IMR-90 (cell line): ENCODE measurements around the gene RASL11B. TPM values are rescaled to one million over a fixed set of nuclear protein-coding genes. Genes with fewer than 3 reads are reported as not detected.
A peak's percentile ranks its signal among the peaks of the same experiment; 100 is the strongest.

Source experiments
- ATAC-seq: fragments of 200-7000 bp; cut with Tn5 transposase; 2 replicates; pipeline ENCODE4 v1.9.1; 2020; ENCODE audit warnings: low read depth, mild to moderate bottlenecking, moderate library complexity
- BruUV-seq: library from RNA; stranded (reverse); fragments of 400-500 nt; replicated peaks from 2 replicates; lab custom pipeline; 2021; lab: Mats Ljungman, UMichigan
- CTCF ChIA-PET: fragments of 300-600 bp; formaldehyde crosslinking; extraction: SDS; loops from one replicate; lab custom pipeline; 2021; ENCODE audit warnings: antibody characterized with exemption; lab: Yijun Ruan, JAX
- POLR2A ChIA-PET: fragments of 300-600 bp; sonication (Branson Sonifier 250); formaldehyde crosslinking; loops from one replicate; lab custom pipeline; 2022; ENCODE audit warnings: antibody characterized with exemption; ENCODE audit not compliant: unreplicated experiment; lab: Charles Lee
- DNase-seq: peaks from one replicate; pipeline ENCODE4 v3.0.0; 2013
- H2AFZ ChIP-seq: replicated peaks from 2 replicates; pipeline ENCODE3; 2013; ENCODE audit warnings: low read length, mild to moderate bottlenecking; ENCODE audit not compliant: poor library complexity
- H2AK5ac ChIP-seq: 2 replicates; pipeline ENCODE4 v1.6.1; 2013; ENCODE audit warnings: low read depth, low read length, inconsistent platforms
- H2AK9ac ChIP-seq: replicated peaks from 2 replicates; pipeline ENCODE3; 2013; ENCODE audit warnings: mild to moderate bottlenecking, low read depth, low read length, moderate library complexity; ENCODE audit not compliant: poor library complexity
- H2BK120ac ChIP-seq: 2 replicates; pipeline ENCODE4 v1.6.1; 2013; ENCODE audit warnings: low read depth, low read length, inconsistent platforms
- H2BK15ac ChIP-seq: 3 replicates; pipeline ENCODE4 v1.6.1; 2013; ENCODE audit warnings: low read depth, low read length, inconsistent platforms
- H2BK20ac ChIP-seq: 2 replicates; pipeline ENCODE4 v1.6.1; 2013; ENCODE audit warnings: low read depth, mild to moderate bottlenecking, inconsistent platforms, low read length, moderate library complexity
- H2BK5ac ChIP-seq: 2 replicates; pipeline ENCODE4 v1.6.1; 2013; ENCODE audit warnings: mild to moderate bottlenecking, low read depth, low read length, inconsistent platforms; ENCODE audit not compliant: poor library complexity, severe bottlenecking
- H3K14ac ChIP-seq: replicated peaks from 2 replicates; pipeline ENCODE4 v1.6.1; 2013; ENCODE audit warnings: low read depth, low read length, inconsistent platforms
- H3K18ac ChIP-seq: 2 replicates; pipeline ENCODE4 v1.6.1; 2013; ENCODE audit warnings: low read depth, low read length, control low read depth
- H3K23ac ChIP-seq: 2 replicates; pipeline ENCODE4 v1.6.1; 2013; ENCODE audit warnings: low read depth, low read length, inconsistent platforms
- H3K27ac ChIP-seq: 2 replicates; pipeline ENCODE4 v1.5.1; 2013; ENCODE audit warnings: mild to moderate bottlenecking, control low read depth, low read length; ENCODE audit not compliant: insufficient read depth
- H3K27me3 ChIP-seq: 2 replicates; pipeline ENCODE4 v1.6.1; 2013; ENCODE audit warnings: low read length; ENCODE audit not compliant: control insufficient read depth, insufficient read depth
- H3K36me3 ChIP-seq: 2 replicates; pipeline ENCODE4 v1.6.1; 2013; ENCODE audit warnings: low read length, mixed read lengths; ENCODE audit not compliant: control insufficient read depth, insufficient read depth
- H3K4ac ChIP-seq: 2 replicates; pipeline ENCODE4 v1.6.1; 2013; ENCODE audit warnings: low read depth, low read length, inconsistent platforms
- H3K4me1 ChIP-seq: 2 replicates; pipeline ENCODE4 v1.6.1; 2013; ENCODE audit warnings: low read length, mixed read lengths; ENCODE audit not compliant: control insufficient read depth, insufficient read depth
- H3K4me2 ChIP-seq: 2 replicates; pipeline ENCODE4 v1.6.1; 2013; ENCODE audit warnings: low read depth, mild to moderate bottlenecking, control low read depth, low read length, moderate library complexity
- H3K4me3 ChIP-seq: 2 replicates; pipeline ENCODE4 v1.5.1; 2013; ENCODE audit warnings: low read depth, mild to moderate bottlenecking, control low read depth, low read length, moderate library complexity; ENCODE audit not compliant: insufficient read depth
- H3K56ac ChIP-seq: 2 replicates; pipeline ENCODE4 v1.6.1; 2013; ENCODE audit warnings: low read length, inconsistent platforms; ENCODE audit not compliant: insufficient read depth; ENCODE audit errors: extremely low read depth
- H3K79me1 ChIP-seq, 2 experiments: 2 replicates each; pipeline ENCODE4 v1.6.1; 2013; ENCODE audit warnings: low read length in 2 of 2, inconsistent platforms in 1 of 2, low read depth in 1 of 2
- H3K9ac ChIP-seq: 2 replicates; pipeline ENCODE4 v1.6.1; 2013; ENCODE audit warnings: low read depth, low read length, control low read depth
- H3K9me1 ChIP-seq: 2 replicates; pipeline ENCODE4 v1.6.1; 2013; ENCODE audit warnings: low read length, inconsistent platforms; ENCODE audit not compliant: insufficient read depth
- H3K9me3 ChIP-seq: 2 replicates; pipeline ENCODE4 v1.6.1; 2013; ENCODE audit warnings: low read length; ENCODE audit not compliant: control insufficient read depth, insufficient read depth
- H4K20me1 ChIP-seq: 2 replicates; pipeline ENCODE4 v1.6.1; 2013; ENCODE audit warnings: low read length, inconsistent platforms; ENCODE audit not compliant: insufficient read depth
- H4K5ac ChIP-seq: 2 replicates; pipeline ENCODE4 v1.6.1; 2013; ENCODE audit warnings: mild to moderate bottlenecking, low read depth, low read length, control low read depth
- H4K8ac ChIP-seq, 2 experiments: 2 replicates each; pipeline ENCODE4 v1.6.1; 2013; ENCODE audit warnings: low read depth in 2 of 2, low read length in 2 of 2, control low read depth in 1 of 2, inconsistent platforms in 1 of 2
- H4K91ac ChIP-seq: 2 replicates; pipeline ENCODE4 v1.6.1; 2013; ENCODE audit warnings: low read depth, low read length, inconsistent platforms; ENCODE audit not compliant: insufficient read depth
- CEBPB ChIP-seq: IDR thresholded peaks from 2 replicates; pipeline ENCODE4 v1.6.1; 2012; ENCODE audit warnings: low read depth, low read length, improper control_type of control experiment
- POLR2A ChIP-seq: IDR thresholded peaks from 2 replicates; pipeline ENCODE4 v1.6.1; 2012; ENCODE audit warnings: mild to moderate bottlenecking, low read depth, low read length
- SMC3 ChIP-seq: fragments of 150-350 bp; IDR thresholded peaks from 2 replicates; pipeline ENCODE4 v1.6.1; 2016; ENCODE audit warnings: low read depth, mild to moderate bottlenecking, antibody characterized with exemption, low read length, moderate library complexity
- WGBS, 2 experiments: methylation state at CpG; one replicate each; pipeline versions ENCODE4 v1.1.5 to v1.1.7; 2013; ENCODE audit warnings: missing lambda C conversion rate in 2 of 2; ENCODE audit not compliant: insufficient read length in 1 of 2; ENCODE audit errors: extremely low coverage in 2 of 2; 5-methylcytosine and 5-hydroxymethylcytosine counted together
- dilution Hi-C: fragments of 300-500 bp; cut with HindIII; formaldehyde crosslinking; loops from one replicate; pipeline ENCODE4 v1.14.3; 2018; ENCODE audit warnings: low sequenced_read_pairs; ENCODE audit not compliant: unreplicated experiment
- in situ Hi-C: fragments of 300-500 bp; cut with MboI; formaldehyde crosslinking; loops from 3 replicates; pipeline ENCODE4 v1.14.3; 2019; ENCODE audit warnings: low sequenced_read_pairs, inconsistent platforms, mixed read lengths
- intact Hi-C: fragments of 100-400 bp; cut with micrococcal nuclease; formaldehyde crosslinking; loops from 2 replicates; pipeline ENCODE4 v1.10.0; 2022
- polyA plus RNA-seq, 3 experiments: library from polyadenylated mRNA; depleted of rRNA; stranded (reverse); fragments of >200 nt; gene quantifications; 2 replicates each; pipeline ENCODE4 v1.2.3, GENCODE V29; 2012; ENCODE audit warnings: low replicate concordance in 1 of 3
- total RNA-seq: library from RNA; depleted of rRNA; stranded (reverse); fragments of >200 nt; gene quantifications from 2 replicates; pipeline ENCODE4 v1.2.3, GENCODE V29; 2012

The RASL11B gene
- total and polyA plus RNA-seq, 2 of the 4 experiments (the other 2 are of a cell fraction), result 0.18 to 0.31 TPM

DNA sequence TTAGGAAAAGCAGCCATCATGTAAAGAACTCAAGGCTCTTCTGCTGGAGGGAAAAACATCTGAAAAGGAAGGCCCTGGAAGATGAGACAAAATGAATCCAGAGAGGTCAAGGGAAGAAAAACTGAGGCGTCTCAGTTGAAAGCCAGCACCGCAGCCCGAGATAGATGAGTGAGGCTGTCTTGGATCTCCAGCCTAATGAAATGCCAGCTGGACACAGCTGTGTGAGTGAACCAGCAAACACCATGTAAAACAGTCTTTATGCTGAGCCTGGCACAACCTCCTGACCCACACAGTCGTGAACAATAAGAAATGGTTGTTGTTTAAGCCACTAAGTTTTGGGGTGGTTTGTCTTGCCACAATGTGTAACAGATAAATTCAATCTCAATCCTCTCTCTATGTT, 48.6 kb upstream of the RASL11B start:
- POLR2A ChIA-PET, result interaction anchor here (0.7 kb wide), 1 partner anchor 95 kb away, joined by 4 read pairs; no protein-coding TSS in a partner anchor

More for the DNA sequence above, 48.6 kb upstream of the RASL11B start:
- Histone ChIP-seq H3K9me3 (no peaks in the 10 kb centered on the region), H4K8ac (no peak overlapping the region), H2AFZ (no peak overlapping the region), H3K4me2 (no peak overlapping the region), H2BK15ac (no peak overlapping the region), H3K9ac (no peak overlapping the region), H3K4ac (no peak overlapping the region), H3K56ac (0 out of 2 replicates have a peak overlapping the region, but pooled peaks have one; percentile 25), H2AK9ac (peak overlapping the region; percentile 24), H4K5ac (no peak overlapping the region), H3K4me1 (peaks cover 1% of the 10 kb centered on the region; the same call in 1 of the 2 replicates), H2BK20ac (no peak overlapping the region), H2AK5ac (no peak overlapping the region), H3K14ac (peak overlapping the region; percentile 48), H3K23ac (no peak overlapping the region), H3K36me3 (no peaks in the 10 kb centered on the region), H3K27ac (peak overlapping the region; percentile 27; the same call in 1 of the 2 replicates), H3K79me1 (no peaks in the 10 kb centered on the region), H3K9me1 (no peaks in the 10 kb centered on the region), H3K4me3 (no peak overlapping the region), H4K91ac (no peak overlapping the region), H4K20me1 (no peaks in the 10 kb centered on the region), H2BK120ac (peak overlapping the region; percentile 13; the same call in 1 of the 2 replicates), H2BK5ac (no peak overlapping the region), H3K18ac (no peak overlapping the region), H3K27me3 (no peaks in the 10 kb centered on the region; the same call in 1 of the 2 replicates)
- TF ChIP-seq POLR2A (no peak), SMC3 (no peak), CEBPB (no peak)
- no CpG with 5 or more reads among the region's 4 CpGs for WGBS, 2 experiments
- no peak for DNase-seq
- in situ Hi-C loops, result no loop called here
- ATAC-seq, result no peak
- CTCF ChIA-PET, result no interaction called here
- dilution Hi-C loops, result no loop called here
- intact Hi-C loops, result no loop called here
- no TSS peak for BruUV-seq
